ENCODE measurements around the gene SPRED2. TPM values are rescaled to one million over a fixed set of nuclear protein-coding genes. Genes with fewer than 3 reads are reported as not detected.

Gene SPRED2
- total RNA-seq, 4 donors from 2014 or later = 8.1 to 15.1 (median 9.1) TPM

DNA sequence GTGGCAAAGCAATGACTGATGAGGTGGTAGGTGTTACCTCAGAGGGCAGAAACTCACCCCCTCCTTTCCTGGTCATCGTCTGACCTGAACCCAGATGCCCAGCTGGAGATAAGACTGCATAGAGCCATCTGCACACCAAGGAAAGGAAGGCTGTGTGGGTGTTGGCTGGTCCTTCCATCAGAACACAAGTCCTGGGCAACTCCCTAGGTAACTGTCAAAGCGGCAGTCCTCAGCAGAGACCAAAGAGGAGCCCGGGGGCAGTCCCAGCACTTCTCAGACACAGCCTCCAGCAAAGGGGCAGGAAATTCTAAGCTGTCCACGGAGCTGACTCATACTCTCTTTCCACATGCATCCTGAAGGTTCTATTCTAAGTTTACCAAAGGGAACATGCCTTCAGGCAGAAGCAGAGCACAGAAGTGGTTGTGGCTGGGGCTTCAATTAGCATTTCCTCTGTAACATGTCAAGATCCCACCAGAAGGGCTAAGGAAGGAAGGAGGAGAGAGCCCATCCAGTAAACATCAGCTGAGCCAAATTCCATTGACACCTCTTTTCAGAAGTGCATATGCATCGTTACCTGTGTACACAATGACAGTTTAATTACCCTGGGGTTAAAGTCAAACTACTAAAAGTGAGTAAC lies 54.7 kb downstream of the SPRED2 start:
- Histone ChIP-seq H3K27me3 (no peaks in the 10 kb centered on the region), H3K9me3 (no peaks in the 10 kb centered on the region), H3K4me1 (peaks cover 30 to 53% (median 36%) of the 10 kb centered on the region in 3 donors), H3K36me3 (no peaks in the 10 kb centered on the region), H3K4me3 (no peak overlapping the region), H3K27ac (no peak overlapping the region)
- DNase-seq = no peak
- intact Hi-C loops (cut with DNase I) = no loop called here
- 13 to 19% methylated on average over 4 to 5 of the region's 5 CpGs for WGBS, 2 donors
- TF ChIP-seq POLR2A (IDR thresholded peaks at IDR 0.05) = no peak
- TF ChIP-seq, protein P1, sequence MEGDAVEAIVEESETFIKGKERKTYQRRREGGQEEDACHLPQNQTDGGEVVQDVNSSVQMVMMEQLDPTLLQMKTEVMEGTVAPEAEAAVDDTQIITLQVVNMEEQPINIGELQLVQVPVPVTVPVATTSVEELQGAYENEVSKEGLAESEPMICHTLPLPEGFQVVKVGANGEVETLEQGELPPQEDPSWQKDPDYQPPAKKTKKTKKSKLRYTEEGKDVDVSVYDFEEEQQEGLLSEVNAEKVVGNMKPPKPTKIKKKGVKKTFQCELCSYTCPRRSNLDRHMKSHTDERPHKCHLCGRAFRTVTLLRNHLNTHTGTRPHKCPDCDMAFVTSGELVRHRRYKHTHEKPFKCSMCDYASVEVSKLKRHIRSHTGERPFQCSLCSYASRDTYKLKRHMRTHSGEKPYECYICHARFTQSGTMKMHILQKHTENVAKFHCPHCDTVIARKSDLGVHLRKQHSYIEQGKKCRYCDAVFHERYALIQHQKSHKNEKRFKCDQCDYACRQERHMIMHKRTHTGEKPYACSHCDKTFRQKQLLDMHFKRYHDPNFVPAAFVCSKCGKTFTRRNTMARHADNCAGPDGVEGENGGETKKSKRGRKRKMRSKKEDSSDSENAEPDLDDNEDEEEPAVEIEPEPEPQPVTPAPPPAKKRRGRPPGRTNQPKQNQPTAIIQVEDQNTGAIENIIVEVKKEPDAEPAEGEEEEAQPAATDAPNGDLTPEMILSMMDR (IDR thresholded peaks at IDR 0.05) = no peak

DNA sequence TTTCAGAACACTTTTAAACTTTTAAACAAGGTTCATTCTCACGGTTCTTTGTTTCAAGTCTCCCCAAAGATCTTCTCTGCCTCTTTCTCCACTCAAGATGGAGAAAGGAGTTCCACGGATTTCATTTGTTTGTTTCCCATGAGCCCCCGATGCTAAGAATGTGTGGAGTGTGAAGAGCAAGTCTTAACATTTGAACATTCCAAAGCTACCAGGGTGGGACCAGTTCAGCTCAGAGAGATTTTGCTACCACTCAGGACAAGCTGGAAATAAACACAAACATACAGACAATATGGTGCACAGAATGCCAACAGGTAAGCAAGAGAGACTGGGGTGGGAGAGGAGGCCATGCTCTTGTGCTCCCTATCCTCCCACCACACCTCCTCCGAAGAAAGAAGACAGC lies 56.7 kb downstream of the SPRED2 start:
- no peak for DNase-seq
- 73 to 81% methylated on average over 4 of the region's 4 CpGs for WGBS, 2 donors
- H3K9me3 ChIP-seq = no peaks in the 10 kb centered on the region
- H3K36me3 ChIP-seq = no peaks in the 10 kb centered on the region
- H3K4me3 ChIP-seq = no peak overlapping the region
- H3K27me3 ChIP-seq = no peaks in the 10 kb centered on the region
- no peak overlapping the region for H3K27ac ChIP-seq
- peaks cover 11 to 47% (median 17%) of the 10 kb centered on the region in 3 donors for H3K4me1 ChIP-seq
- intact Hi-C loops (cut with DNase I) = no loop called here
- TF ChIP-seq, protein P1 (IDR thresholded peaks at IDR 0.05) = no peak
- no peak for TF ChIP-seq POLR2A (IDR thresholded peaks at IDR 0.05)

DNA sequence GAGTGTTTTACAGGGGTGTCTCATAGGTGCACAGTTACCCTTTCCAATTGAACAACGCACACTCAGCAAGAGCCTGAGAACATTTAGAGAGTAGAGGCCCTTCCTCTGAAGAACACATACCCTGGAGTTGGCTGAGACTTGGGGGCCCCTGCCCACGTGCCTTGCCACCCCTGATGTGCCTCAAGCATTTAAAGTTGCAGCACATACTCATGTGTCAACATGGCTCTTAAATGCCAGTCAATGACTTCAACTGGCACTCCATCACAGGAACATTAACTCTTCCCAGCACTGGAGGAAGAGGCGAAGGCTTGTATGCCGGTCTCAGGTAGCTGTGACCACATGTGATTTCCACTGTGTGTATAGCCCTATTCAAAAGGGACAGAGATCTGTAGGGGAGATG lies 57.4 kb downstream of the SPRED2 start:
- no peak for DNase-seq
- intact Hi-C loops (cut with DNase I) = no loop called here
- TF ChIP-seq, protein P1 (IDR thresholded peaks at IDR 0.05) = no peak
- TF ChIP-seq POLR2A (IDR thresholded peaks at IDR 0.05) = no peak

DNA sequence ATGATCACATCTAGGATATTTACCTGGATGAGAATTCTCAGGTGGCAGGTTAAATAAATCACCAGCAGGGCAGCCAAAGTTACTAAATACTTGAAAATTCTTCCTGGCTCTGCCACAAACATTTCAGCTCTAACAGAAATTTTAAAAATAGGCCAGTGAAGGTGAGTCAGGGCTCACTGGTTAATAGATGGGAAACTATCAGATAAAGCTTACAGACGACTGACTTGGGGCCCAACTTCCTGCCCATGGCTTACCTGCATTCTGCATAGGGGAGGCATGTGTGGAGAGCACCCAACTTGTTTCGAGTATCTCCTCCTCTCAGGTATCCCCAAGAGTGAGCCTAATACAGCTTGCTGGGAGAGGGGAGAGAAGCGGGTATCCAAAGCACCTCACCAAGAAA lies 57.8 kb downstream of the SPRED2 start:
- WGBS, 2 donors = 72 to 79% methylated on average over 3 of the region's 3 CpGs
- Histone ChIP-seq H3K27me3 (no peaks in the 10 kb centered on the region), H3K9me3 (no peaks in the 10 kb centered on the region), H3K36me3 (no peaks in the 10 kb centered on the region), H3K4me3 (no peak overlapping the region), H3K4me1 (peaks cover 6 to 38% (median 11%) of the 10 kb centered on the region in 3 donors), H3K27ac (no peak overlapping the region)
- TF ChIP-seq, protein P1 (IDR thresholded peaks at IDR 0.05) = no peak
- TF ChIP-seq POLR2A (IDR thresholded peaks at IDR 0.05) = no peak
- intact Hi-C loops (cut with DNase I) = no loop called here
- no peak for DNase-seq

More for the DNA sequence above, 57.4 kb downstream of the SPRED2 start:
- H3K27ac ChIP-seq = no peak overlapping the region
- WGBS, 2 donors = 83 to 100% methylated on average over 2 of the region's 4 CpGs
- peaks cover 10 to 42% (median 11%) of the 10 kb centered on the region in 3 donors for H3K4me1 ChIP-seq
- H3K36me3 ChIP-seq = no peaks in the 10 kb centered on the region
- no peaks in the 10 kb centered on the region for H3K27me3 ChIP-seq
- H3K9me3 ChIP-seq = no peaks in the 10 kb centered on the region
- no peak overlapping the region for H3K4me3 ChIP-seq

DNA sequence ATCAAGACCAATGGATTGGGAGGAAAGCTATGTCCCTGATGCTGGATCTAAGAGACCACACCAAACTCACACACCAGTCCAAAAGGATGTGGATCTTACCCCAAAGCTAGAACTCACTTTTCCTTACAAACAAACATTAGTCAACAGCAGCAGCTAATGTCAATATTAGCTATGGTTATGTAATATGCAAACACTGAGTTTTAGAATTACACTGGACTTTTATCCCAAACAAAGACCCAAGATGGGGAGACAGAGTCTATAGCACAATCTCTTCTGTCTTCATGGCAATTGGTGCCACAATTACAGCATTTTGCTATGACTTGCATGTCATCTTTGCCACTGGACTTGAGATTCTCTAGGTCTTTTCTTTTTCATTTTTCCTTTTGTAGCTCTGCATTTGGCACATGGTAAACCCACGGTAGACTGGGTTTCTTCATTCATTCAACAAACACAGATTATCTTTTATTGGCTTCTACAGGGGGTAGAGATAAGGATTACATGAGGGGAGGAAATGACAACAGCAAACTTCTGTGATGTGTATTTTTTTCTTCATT lies 59.0 kb downstream of the SPRED2 start:
- no peak overlapping the region for H3K4me3 ChIP-seq
- no peak for DNase-seq
- H3K9me3 ChIP-seq = no peaks in the 10 kb centered on the region
- H3K27ac ChIP-seq = no peak overlapping the region
- H3K27me3 ChIP-seq = no peaks in the 10 kb centered on the region
- H3K36me3 ChIP-seq = no peaks in the 10 kb centered on the region
- no peak for TF ChIP-seq POLR2A (IDR thresholded peaks at IDR 0.05)
- TF ChIP-seq, protein P1 (IDR thresholded peaks at IDR 0.05) = no peak
- 17 to 78% methylated on average over 1 of the region's 1 CpG for WGBS, 2 donors
- intact Hi-C loops (cut with DNase I) = no loop called here
- peaks cover 6 to 32% (median 11%) of the 10 kb centered on the region in 3 donors for H3K4me1 ChIP-seq

All from esophagus squamous epithelium (tissue), 5 donors.